Caki2 (cell line): ENCODE data around the gene TASOR2. TPM values are rescaled to one million over a fixed set of nuclear protein-coding genes. Genes with fewer than 3 reads are reported as not detected.

ENCODE experiments used
- DNase-seq: peaks from one replicate; pipeline ENCODE4 v3.0.0-alpha.2; 2015; ENCODE audit warnings: low read depth
- in situ Hi-C: cut with HindIII; loops from 2 replicates; pipeline ENCODE4 v1.10.0; 2016; ENCODE audit warnings: low sequenced_read_pairs, low pct_unique_long_range_greater_than_20kb, mixed read lengths
- total RNA-seq: library from RNA; depleted of rRNA; stranded (reverse); fragments of >200 nt; shearing (Covaris generic); gene quantifications from 2 replicates; pipeline ENCODE4 v1.2.3, GENCODE V29; 2014; ENCODE audit warnings: low replicate concordance; rRNA removed

The TASOR2 gene, protein sequence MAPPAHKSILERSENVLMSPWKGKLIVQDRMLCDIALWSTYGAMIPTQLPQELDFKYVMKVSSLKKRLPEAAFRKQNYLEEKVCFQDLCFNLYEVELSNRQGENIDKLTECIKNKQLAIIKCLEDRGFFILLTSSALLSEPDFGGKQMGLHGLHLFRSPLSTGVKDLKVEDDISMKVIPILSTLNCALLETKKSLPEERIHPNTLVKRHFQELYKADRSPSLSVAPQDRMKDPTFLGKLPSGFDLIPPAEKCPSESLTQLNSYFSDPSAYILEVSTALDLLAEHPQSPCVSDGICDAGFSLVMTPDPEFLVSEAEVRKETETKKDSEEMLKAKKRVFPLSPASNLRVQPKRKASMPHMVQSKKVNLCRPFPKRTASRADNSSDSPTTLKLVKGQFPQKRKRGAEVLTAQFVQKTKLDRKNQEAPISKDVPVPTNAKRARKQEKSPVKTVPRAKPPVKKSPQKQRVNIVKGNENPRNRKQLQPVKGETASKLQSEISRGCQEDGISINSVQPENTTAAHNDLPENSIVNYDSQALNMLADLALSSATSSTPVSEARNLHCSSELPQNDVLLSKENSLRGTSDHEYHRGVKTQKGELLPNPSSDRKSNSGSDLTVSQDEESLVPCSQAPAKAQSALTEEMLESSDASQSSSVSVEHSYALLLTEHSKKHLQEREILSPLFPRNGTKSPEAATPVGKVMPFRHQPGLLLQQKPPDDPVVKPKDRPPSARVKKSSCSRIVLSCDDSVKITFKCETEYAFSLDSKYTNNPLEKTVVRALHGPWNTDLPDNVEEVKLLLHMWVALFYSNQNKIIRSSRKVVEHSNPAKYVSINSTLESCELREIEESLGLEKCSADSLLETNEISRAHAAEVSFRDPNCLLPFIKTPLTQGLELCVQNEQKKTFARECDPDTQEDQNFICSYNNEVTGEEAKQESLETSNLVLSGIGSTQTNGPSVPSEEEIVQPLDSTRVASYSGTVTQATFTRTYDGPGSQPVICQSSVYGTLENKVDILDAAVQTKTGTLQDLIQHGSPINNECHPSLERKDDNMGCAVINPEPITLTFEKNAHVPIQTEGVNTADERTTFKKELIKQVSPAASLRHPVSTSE (N-terminal part only)
- 17.3 and 24.5 TPM in 2 replicates for total RNA-seq

DNA sequence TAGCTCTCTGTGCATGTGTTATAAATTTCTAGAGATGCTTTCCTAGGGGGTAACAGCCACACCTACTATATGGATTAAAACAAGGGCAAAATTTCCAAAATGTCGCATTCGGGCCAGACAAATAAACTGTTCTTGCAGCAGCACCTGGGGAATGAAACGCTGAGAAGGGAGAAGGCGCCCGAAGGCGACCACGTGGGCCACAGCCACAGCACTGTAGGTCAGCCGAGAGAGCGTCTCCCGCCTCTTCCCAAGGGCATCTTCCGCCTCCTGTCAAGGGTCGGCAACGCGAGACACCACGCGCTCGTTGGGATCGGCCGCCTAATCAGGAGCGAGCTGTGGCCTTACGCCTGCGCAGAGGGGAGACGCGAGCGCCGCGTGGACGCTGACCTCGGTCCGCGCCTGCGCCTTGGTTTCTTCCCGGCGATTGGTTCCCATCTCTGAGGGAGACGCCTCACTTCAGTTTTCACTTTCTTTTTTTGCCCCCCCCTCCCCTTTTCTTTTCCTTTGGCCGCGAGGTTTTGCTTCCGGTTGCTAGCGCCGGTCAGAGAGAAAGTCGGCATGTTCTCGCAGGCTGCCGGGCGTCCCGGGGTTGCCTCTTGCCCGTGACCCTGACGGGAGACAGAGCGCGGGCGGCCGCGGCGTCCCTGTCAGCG is at the start of gene TASOR2:
Gene TASOR2, plus strand, starts transcription at position 521 of the 653 bp plus-strand sequence. CDS start 35,805 bp downstream, outside the sequence.
- DNase-seq = peak; percentile 100
- in situ Hi-C loops = no loop called here

DNA sequence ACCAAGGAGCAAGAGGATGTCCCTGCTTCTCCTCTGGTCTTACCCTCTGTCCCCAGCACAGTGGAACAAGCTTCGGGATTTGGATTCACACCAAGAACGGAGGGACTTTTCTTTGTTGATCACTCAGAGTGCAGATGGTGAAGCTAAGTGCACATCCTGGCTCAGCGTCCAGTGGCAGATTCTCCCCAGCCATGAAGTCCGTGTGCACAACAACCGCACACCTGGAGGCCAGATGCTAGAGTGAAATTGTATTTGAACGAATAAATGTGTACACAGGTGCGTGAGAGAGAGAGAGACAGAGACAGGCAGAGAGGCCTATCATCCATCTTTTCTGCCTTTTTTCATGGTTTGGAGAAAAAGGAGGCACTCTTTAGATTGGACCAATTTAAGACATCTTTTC is 49.7 kb upstream of the TASOR2 start:
- in situ Hi-C loops = no loop called here
- DNase-seq = no peak

DNA sequence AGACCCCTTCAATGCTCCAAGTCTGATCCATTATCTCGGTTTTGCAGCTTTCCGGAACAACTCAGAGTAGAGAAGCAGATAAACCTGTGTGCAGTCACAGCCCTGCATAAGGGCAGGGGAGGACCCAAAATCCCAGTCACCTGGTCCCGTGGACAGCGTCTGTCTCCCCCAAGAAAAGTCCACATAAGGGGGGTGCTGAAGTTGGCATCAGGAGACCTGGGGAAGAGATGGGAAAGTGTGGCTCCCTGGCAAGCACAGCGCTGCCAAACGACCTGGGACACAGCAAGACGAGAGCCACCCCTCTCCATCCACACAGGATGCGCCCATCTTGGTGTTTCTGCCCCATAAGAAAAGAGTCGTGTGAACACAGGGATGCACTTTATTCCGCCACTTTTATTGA is 46.1 kb upstream of the TASOR2 start:
- in situ Hi-C loops = no loop called here
- no peak for DNase-seq

DNA sequence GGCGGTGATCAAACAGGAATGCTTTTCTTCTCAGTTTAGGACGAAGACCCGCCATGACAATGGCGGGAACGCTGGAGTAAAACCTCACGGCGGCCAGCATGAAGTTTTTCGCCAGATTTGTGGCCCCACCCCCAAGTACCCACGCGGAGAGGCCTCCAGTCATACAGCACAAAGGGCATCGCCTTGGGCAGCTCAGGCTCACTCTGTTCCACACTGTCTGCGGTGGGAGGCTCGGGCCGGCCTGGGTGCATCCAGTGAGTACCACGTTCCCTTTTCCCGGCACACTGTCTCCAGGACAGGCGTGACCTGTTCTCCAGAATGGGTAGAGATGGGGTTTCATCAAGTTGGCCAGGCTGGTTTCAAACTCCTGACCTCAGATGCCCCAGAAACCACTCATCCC is 45.6 kb upstream of the TASOR2 start:
- DNase-seq = no peak
- in situ Hi-C loops = no loop called here

DNA sequence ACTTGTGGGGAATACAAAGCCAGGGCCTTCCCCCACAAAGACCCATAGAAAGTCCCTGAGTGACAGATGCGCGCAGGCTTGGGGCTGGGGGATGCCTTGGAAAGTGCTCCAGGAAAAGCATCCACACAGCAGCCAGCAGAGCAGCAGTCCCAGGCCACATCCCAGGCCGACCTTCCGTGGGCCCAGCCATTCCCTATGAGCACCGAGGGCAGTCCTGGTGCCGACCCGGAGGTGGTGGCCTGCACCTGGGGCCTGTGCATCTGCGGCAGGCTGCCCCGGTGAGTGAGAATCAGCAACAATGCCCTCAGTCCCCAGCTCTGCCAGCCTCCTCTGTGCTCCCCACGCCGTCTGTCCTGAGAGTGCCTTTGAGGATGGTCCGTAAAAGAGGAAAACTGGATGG is 44.6 kb upstream of the TASOR2 start:
- DNase-seq = no peak
- in situ Hi-C loops = no loop called here

DNA sequence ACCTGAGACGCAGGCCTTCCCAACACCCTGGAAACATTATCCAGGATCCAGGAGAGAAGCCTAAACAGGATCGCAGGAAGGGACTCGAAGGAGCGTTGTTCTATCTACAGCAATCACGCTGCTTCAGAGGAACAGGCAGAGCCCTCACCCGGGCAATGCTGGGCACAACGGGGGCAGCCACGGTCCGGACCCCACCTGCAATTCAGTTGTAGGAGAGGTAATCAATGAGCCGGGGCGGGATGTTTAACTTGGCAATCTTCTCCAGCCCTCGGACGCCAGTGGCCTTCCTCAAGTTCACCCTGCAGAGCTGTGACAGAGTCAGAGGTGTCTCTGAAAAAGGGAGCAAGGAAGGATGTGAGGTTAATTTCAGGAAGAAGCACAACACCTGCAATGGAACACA is 44.1 kb upstream of the TASOR2 start:
- in situ Hi-C loops = no loop called here
- DNase-seq = no peak

DNA sequence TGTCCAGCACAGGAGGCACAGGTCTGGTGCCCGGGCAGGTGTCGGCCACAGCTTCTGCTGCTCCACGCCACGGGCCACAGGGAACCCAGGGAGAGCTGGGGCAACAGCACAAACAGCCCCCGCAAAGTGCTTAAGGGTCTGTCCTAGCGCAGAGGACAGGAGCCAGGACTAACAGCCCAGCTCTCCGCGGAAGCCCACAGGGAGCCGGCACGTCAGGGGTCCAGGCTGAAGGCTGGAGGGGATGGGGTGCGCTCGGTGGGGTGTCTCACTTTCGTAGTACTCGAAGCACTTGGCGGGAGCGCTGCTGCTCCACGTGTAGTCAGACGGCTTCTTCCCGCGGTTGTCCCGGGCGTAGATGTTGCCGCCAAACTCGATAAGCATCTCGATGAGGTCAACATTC is 43.1 kb upstream of the TASOR2 start:
- in situ Hi-C loops = no loop called here
- no peak for DNase-seq

DNA sequence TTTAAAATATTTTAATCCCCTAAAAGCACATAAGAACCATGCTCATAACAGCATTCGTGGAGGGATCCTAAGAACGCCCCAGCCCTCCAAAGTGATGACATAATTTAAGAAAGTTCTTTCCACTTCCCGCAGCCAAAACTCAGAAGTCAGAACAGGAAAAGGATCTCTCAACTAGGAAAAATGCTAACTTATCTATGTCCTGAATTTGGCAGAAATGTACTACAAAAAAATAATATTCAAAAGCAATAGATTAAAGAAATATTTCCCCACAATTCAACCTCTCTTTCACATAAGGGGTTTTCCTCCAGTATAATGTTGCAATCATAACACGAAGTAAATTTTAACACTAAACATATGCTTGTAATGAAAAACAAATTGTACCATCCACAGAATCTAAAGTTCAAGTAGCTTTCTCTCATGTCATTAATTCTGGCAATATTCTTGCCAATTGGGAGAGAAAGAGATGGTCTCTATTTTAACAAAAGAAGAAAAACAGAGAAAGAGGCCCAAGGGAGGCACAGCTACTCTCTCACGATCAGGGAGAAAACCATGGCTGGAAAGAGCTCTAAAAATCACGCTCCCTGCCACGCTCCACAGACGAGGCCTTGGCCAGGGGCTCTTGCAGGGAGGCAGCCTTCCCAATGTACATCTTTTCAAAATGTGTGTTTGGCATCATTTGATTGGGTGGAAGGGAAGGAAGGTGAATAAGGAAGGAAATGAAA is 41.1 kb upstream of the TASOR2 start:
- in situ Hi-C loops = no loop called here
- DNase-seq = no peak

DNA sequence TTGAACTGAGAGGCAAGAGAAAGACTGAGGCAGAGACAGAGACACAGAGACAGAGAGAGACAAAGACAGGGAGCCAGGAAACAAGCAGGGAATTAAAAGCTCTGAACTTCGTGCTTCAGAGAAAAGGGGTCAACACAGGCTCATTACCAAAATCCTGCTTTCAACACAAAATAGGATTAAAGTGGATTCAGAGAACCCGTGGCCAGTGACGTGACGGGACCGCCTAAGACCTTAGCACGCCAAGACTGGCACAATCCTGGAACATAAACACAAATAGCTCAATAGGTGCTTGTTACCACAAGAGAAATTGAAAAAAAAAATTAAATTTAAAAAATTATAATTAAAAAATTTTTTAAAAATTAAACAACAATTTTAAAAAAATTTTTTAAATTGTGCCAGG is 39.7 kb upstream of the TASOR2 start:
- no peak for DNase-seq
- in situ Hi-C loops = no loop called here

DNA sequence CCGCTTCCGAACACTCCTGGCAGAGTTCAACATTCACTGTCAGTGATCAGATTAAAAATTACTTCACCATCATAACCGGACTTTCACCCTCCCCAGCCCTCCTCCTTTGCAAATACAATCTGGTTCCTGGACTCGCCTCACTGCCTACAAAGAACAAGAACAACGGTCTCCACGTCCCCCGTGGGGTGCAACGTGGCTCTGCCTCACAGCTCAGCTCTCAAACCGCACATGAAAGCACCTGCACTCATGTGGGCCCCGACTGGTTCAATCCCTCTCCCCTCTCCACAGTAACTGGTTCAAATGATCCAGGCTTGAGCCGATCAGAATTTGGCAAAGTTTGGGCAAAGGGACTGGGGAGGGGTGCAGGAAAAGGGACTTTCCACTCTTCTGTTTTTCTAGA is 39.3 kb upstream of the TASOR2 start:
- DNase-seq = no peak
- in situ Hi-C loops = no loop called here

DNA sequence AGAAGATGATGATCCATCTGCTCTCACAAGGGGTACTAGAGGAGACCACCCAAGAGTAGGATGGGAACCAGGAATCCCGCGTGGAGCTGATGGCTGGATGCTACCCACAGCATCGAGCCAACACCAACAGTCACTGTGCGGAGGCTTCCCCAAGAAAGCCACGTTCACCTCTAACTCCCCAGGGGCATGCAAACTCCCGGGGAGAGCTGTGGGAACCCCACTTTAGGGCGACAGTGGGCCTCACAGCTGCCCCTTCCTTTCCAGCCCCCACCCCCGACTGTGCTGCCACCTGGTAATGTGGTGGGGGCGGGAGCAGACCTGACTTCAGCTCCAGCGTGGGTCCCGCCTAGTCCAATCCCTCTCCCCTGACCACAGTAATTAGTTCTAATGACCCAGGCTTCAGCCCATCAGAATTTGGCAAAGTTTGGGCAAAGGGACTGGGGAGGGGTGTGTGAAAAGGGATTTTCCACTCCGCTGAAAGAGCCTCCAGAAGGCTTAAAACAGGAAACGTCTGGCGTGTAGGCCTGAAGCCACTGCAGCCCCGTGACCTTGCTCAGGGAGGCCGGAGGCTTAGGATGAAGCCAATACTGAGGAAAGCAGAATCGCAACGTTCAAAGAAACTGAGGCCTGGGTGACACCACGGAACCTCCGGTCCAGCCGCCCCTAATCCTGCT is 38.6 kb upstream of the TASOR2 start:
- DNase-seq = no peak
- in situ Hi-C loops = no loop called here

DNA sequence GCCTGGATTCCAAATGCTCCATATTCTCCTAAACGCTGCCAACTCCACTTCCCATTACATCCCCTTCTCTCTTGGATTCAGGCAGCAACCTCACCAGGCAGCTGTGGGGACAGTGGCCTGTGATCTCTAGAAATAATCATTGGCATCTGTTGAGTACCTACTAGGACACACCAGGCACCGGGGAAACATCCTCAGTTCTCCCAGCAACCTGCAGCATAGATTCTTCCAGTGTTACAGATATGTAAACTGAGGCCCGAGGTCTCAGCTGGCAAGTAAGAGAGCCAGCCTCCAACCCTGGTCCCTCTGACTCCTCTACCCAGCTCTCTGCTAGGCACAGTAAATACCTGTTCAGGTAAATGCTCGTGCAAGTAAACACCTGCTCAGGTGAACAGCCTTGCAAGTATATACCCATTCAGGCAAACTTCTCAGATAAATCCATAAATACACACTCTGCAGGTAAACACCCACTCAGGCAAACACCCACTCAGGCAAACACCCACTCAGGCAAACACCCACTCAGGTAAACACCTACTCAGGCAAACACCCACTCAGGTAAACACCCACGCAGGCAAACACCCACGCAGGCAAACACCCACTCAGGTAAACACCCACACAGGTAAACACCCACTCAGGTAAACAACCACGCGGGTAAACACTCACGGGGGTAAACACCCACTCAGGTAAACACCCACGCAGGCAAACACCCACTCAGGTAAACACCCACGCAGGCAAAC is 37.0 kb upstream of the TASOR2 start:
- in situ Hi-C loops = no loop called here
- no peak for DNase-seq

DNA sequence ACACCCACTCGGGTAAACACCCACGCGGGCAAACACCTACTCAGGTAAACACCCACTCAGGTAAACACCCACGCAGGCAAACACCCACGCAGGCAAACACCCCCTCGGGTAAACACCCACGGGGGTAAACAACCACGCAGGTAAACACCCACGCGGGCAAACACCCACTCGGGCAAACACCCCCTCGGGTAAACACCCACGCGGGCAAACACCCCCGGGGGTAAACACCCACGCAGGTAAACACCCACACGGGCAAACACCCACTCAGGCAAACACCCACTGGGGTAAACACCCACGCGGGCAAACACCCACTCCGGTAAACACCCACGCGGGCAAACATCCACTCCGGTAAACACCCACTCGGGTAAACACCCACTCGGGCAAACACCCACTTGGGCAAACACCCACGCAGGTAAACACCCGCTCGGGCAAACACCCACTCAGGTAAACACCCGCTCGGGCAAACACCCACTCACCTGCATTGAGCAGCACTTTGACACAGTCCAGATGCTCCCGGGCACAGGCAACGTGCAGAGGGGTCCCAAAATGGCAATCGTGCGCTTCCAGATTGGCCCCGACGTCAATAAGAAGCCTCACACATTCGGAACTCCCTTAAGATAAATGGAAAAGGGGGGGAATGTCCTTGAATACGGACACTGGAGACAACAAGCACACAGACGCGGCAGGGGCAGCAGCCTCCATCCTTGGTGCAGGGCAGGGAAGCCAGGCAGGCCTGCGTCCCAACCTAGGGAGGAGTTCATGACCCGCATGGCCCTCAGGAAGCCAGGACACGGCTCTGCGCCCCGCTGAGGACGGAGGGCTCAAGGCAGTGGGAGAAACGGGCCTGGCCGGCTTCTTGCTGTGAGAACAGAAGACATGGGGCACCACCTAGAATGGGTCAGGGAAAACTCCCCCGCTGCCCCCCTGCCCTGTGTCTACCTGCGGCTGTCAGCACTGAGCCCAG is 35.9 kb upstream of the TASOR2 start:
- in situ Hi-C loops = no loop called here
- DNase-seq = no peak

DNA sequence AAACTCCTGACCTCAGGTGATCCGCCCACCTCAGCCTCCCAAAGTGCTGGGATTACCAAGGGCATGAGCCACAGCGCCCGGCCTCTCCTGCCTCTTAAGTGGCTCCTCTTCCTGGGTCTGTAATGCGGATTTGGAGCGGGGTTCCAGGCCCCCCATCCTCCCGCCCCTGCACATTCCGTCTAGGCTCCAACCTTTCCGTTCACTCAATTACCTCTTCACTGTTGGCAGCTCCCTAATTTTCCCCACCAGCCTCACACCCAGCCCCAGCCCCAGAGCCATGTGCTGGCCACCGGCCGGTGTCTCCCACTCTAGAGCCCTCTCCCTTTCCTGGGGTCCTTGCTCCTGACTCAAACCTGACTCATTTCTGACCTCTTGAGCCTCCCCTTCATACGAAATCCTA is 34.9 kb upstream of the TASOR2 start:
- no peak for DNase-seq
- in situ Hi-C loops = no loop called here

DNA sequence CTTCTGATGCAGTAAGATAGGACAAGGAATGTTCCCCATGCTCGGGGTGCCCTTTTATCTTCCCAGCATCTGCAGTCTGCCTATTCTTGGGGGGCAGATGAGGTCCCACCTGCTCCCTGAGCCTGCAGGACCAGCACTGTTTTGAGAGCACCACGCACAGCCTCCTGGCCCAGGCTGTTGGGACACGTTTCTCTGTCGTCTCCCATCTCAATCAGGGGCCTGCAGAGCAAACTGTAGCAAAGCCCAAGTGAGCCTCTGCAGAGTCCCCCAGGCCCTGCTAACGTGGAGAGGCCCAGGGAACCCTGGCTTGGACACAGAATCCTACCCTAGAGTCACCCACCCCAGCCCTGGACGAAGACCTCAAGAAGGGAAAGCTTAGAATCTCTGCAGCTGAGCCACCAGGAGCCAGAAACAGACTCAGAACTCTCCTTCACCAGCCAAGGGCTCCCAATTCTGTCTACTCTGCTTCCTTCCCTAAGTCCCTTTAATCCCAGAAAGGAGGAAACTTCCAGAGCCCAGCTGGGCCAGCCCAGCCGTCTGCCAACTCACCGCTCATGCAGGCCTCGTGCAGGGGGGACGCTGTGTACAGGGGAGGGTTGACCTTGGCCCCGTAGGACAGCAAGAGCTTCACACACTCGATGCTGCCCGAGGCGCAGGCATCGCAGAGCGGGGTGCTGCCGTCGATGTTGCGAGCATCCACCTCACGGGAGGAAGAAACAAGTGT is 33.8 kb upstream of the TASOR2 start:
- in situ Hi-C loops = no loop called here

More for the DNA sequence above, 33.8 kb upstream of the TASOR2 start:
- DNase-seq = no peak
